Trophoblast cell (in vitro differentiated cells and primary cell): ENCODE measurements around the gene HYOU1.
"Not testable (repeated sequence)": the region's sequence is repeated elsewhere in the genome, so short reads cannot be mapped to it uniquely, and the experiment has no call there.

Experiments
- DNase-seq, 2 donors: peaks; one replicate each; pipeline ENCODE4 v3.0.0-alpha.2; 2016
- H2AFZ ChIP-seq: 2 replicates; pipeline ENCODE4 v1.6.1; 2013; ENCODE audit warnings: low read length, moderate library complexity, mild to moderate bottlenecking; ENCODE audit not compliant: insufficient read depth, poor library complexity
- H2AK5ac ChIP-seq: 2 replicates; pipeline ENCODE4 v1.6.1; 2013; ENCODE audit warnings: mild to moderate bottlenecking, low read length
- H2BK120ac ChIP-seq: 2 replicates; pipeline ENCODE4 v1.6.1; 2013; ENCODE audit warnings: low read length, mild to moderate bottlenecking, moderate library complexity; ENCODE audit not compliant: insufficient read depth, poor library complexity
- H2BK12ac ChIP-seq: 2 replicates; pipeline ENCODE4 v1.6.1; 2013; ENCODE audit warnings: mild to moderate bottlenecking, low read length, moderate library complexity
- H2BK5ac ChIP-seq: 2 replicates; pipeline ENCODE4 v1.6.1; 2013; ENCODE audit warnings: low read length, low read depth, moderate library complexity, mild to moderate bottlenecking; ENCODE audit not compliant: poor library complexity
- H3K14ac ChIP-seq: 2 replicates; pipeline ENCODE4 v1.6.1; 2013; ENCODE audit warnings: mild to moderate bottlenecking, low read length
- H3K18ac ChIP-seq: 2 replicates; pipeline ENCODE4 v1.6.1; 2013; ENCODE audit warnings: mild to moderate bottlenecking, low read length
- H3K23ac ChIP-seq: 2 replicates; pipeline ENCODE4 v1.6.1; 2013; ENCODE audit warnings: low read length
- H3K27ac ChIP-seq: 2 replicates; pipeline ENCODE4 v1.5.1; 2013; ENCODE audit warnings: low read depth, mild to moderate bottlenecking, inconsistent platforms, low read length, moderate library complexity
- H3K27me3 ChIP-seq: 2 replicates; pipeline ENCODE4 v1.6.1; 2013; ENCODE audit warnings: inconsistent platforms, mild to moderate bottlenecking, low read length, moderate library complexity; ENCODE audit not compliant: insufficient read depth
- H3K36me3 ChIP-seq, 2 experiments: 1 replicate in 1 of 2; 2 replicates in 1 of 2; pipeline ENCODE4 v1.6.1; 2013; ENCODE audit warnings: low read length in 2 of 2, mild to moderate bottlenecking in 2 of 2, moderate library complexity in 1 of 2; ENCODE audit not compliant: insufficient read depth in 2 of 2, control insufficient read depth in 1 of 2
- H3K4ac ChIP-seq: 2 replicates; pipeline ENCODE4 v1.6.1; 2013; ENCODE audit warnings: low read depth, mild to moderate bottlenecking, low read length, moderate library complexity
- H3K4me1 ChIP-seq, 2 experiments: 1 replicate in 1 of 2; 2 replicates in 1 of 2; pipeline ENCODE4 v1.6.1; 2013; ENCODE audit warnings: low read length in 2 of 2, mild to moderate bottlenecking in 2 of 2, moderate library complexity in 1 of 2; ENCODE audit not compliant: insufficient read depth in 2 of 2, control insufficient read depth in 1 of 2
- H3K4me2 ChIP-seq: 2 replicates; pipeline ENCODE4 v1.6.1; 2013; ENCODE audit warnings: inconsistent platforms, mild to moderate bottlenecking, low read length, moderate library complexity
- H3K4me3 ChIP-seq: 2 replicates; pipeline ENCODE4 v1.5.1; 2013; ENCODE audit warnings: mild to moderate bottlenecking, low read depth, low read length, inconsistent platforms
- H3K79me1 ChIP-seq: one replicate; pipeline ENCODE4 v1.6.1; 2013; ENCODE audit warnings: low read length
- H3K79me2 ChIP-seq: 2 replicates; pipeline ENCODE4 v1.6.1; 2013; ENCODE audit warnings: low read length, mild to moderate bottlenecking; ENCODE audit not compliant: control insufficient read depth, insufficient read depth, poor library complexity
- H3K9ac ChIP-seq: 2 replicates; pipeline ENCODE4 v1.6.1; 2013; ENCODE audit warnings: mild to moderate bottlenecking, low read length
- H3K9me3 ChIP-seq: 2 replicates; pipeline ENCODE4 v1.6.1; 2013; ENCODE audit warnings: low read depth, mild to moderate bottlenecking, control low read depth, inconsistent platforms, low read length; ENCODE audit not compliant: insufficient read depth
- H4K12ac ChIP-seq: 2 replicates; pipeline ENCODE4 v1.6.1; 2013; ENCODE audit warnings: low read depth, mild to moderate bottlenecking, low read length, moderate library complexity
- H4K8ac ChIP-seq: 2 replicates; pipeline ENCODE4 v1.6.1; 2013; ENCODE audit warnings: low read depth, mild to moderate bottlenecking, low read length, moderate library complexity
- H4K91ac ChIP-seq: one replicate; pipeline ENCODE4 v1.6.1; 2013; ENCODE audit warnings: low read depth, mild to moderate bottlenecking, low read length, moderate library complexity
- WGBS: extraction: QIAGEN DNeasy Blood & Tissue Kit; methylation state at CpG from one replicate; pipeline ENCODE4 v1.1.7; 2013; ENCODE audit warnings: missing lambda C conversion rate; ENCODE audit not compliant: insufficient read length, insufficient coverage; ENCODE audit errors: extremely low coverage; 5-methylcytosine and 5-hydroxymethylcytosine counted together

HYOU1 gene

GRCh38 chr11:119018074-119018938, 38.7 kb downstream of the HYOU1 start, which contains the start of the genes RPS25 and TRAPPC4:
RPS25 (minus strand) TSS chr11:119018343; CDS start chr11:119018284, 59 bp downstream.
TRAPPC4 (plus strand) TSS chr11:119018766; CDS start chr11:119018796, 30 bp downstream.
- H2BK12ac ChIP-seq: no peak within 1 kb of the TSS
- peak within 1 kb of the TSS; percentile 42 for H2BK5ac ChIP-seq
- peak within 1 kb of the TSS; percentile 85 for H3K27ac ChIP-seq
- H4K8ac ChIP-seq: peak within 1 kb of the TSS; percentile 90
- H4K91ac ChIP-seq: peak within 1 kb of the TSS; percentile 92
- H3K27me3 ChIP-seq: no peaks in the 10 kb centered on the region
- H3K79me2 ChIP-seq: peaks cover 11% of the 10 kb centered on the region
- peak within 1 kb of the TSS; percentile 24 for H2AK5ac ChIP-seq
- DNase-seq: peak; percentile 98 to 99
- peaks cover 0 to 5% of the 10 kb centered on the region in 2 experiments for H3K4me1 ChIP-seq
- H3K79me1 ChIP-seq: peaks cover 8% of the 10 kb centered on the region
- WGBS: no CpG with 5 or more reads among the region's 63 CpGs
- H3K4ac ChIP-seq: peak within 1 kb of the TSS; percentile 92
- H4K12ac ChIP-seq: peak within 1 kb of the TSS; percentile 73
- peak within 1 kb of the TSS; percentile 82 for H2BK120ac ChIP-seq
- H2AFZ ChIP-seq: peak within 1 kb of the TSS; percentile 85
- no peak within 1 kb of the TSS for H3K23ac ChIP-seq
- H3K9ac ChIP-seq: peak within 1 kb of the TSS; percentile 91
- peaks cover 29 to 38% of the 10 kb centered on the region in 2 experiments for H3K36me3 ChIP-seq
- peak within 1 kb of the TSS; percentile 88 for H3K4me2 ChIP-seq
- H3K14ac ChIP-seq: peak within 1 kb of the TSS; percentile 86
- peak within 1 kb of the TSS; percentile 97 for H3K4me3 ChIP-seq
- H3K9me3 ChIP-seq: peaks cover 2% of the 10 kb centered on the region
- H3K18ac ChIP-seq: peak within 1 kb of the TSS; percentile 55

- peaks cover 22 to 38% of the 10 kb centered on the region in 2 experiments for H3K36me3 ChIP-seq
- H3K4ac ChIP-seq: peak overlapping the region; percentile 92
- peaks cover 11% of the 10 kb centered on the region for H3K79me2 ChIP-seq
- H2BK120ac ChIP-seq, H3K9me3 ChIP-seq, H2BK12ac ChIP-seq, H4K91ac ChIP-seq, H3K79me1 ChIP-seq, H3K18ac ChIP-seq, H3K23ac ChIP-seq, H4K8ac ChIP-seq, DNase-seq, H2AK5ac ChIP-seq, H2AFZ ChIP-seq, H3K14ac ChIP-seq, H3K27me3 ChIP-seq, H3K4me1 ChIP-seq, H2BK5ac ChIP-seq: not testable (repeated sequence)
- H3K4me2 ChIP-seq: peak overlapping the region; percentile 88
- peak overlapping the region; percentile 97 for H3K4me3 ChIP-seq
- peak overlapping the region; percentile 14 for H3K27ac ChIP-seq
- H4K12ac ChIP-seq: peak overlapping the region; percentile 51
- peak overlapping the region; percentile 87 for H3K9ac ChIP-seq
- no CpG with 5 or more reads among the region's 10 CpGs for WGBS
These were observed 39.6 kb downstream of the HYOU1 start for GRCh38 chr11:119017377-119017776.

- no peak overlapping the region for H2BK120ac ChIP-seq
- no peak overlapping the region for H3K23ac ChIP-seq
- H3K9me3 ChIP-seq: peaks cover 2% of the 10 kb centered on the region
- H3K4me2 ChIP-seq: peak overlapping the region; percentile 15
- no peak overlapping the region for H2AFZ ChIP-seq
- no peak overlapping the region for H3K27ac ChIP-seq
- no peak overlapping the region for H3K14ac ChIP-seq
- no peak overlapping the region for H2BK5ac ChIP-seq
- no peaks in the 10 kb centered on the region for H3K27me3 ChIP-seq
- no peak overlapping the region for H2BK12ac ChIP-seq
- no peak overlapping the region for H3K9ac ChIP-seq
- H3K4me1 ChIP-seq: peaks cover 0 to 5% of the 10 kb centered on the region in 2 experiments
- peaks cover 21 to 41% of the 10 kb centered on the region in 2 experiments for H3K36me3 ChIP-seq
- H3K4me3 ChIP-seq: no peak overlapping the region
- no peak overlapping the region for H4K12ac ChIP-seq
- H3K79me2 ChIP-seq: peaks cover 11% of the 10 kb centered on the region
- no peak for DNase-seq
- WGBS: no CpG with 5 or more reads among the region's 14 CpGs
- peaks cover 8% of the 10 kb centered on the region for H3K79me1 ChIP-seq
- no peak overlapping the region for H3K18ac ChIP-seq
- H4K91ac ChIP-seq: no peak overlapping the region
- no peak overlapping the region for H4K8ac ChIP-seq
- H3K4ac ChIP-seq: peak overlapping the region; percentile 29
- no peak overlapping the region for H2AK5ac ChIP-seq
These were observed 40.6 kb downstream of the HYOU1 start for GRCh38 chr11:119016216-119017009.

GRCh38 chr11:119015054-119015611, 41.9 kb downstream of the HYOU1 start:
- Histone ChIP-seq H3K4me2 (no peak overlapping the region), H2BK120ac (no peak overlapping the region), H3K36me3 (peaks cover 27 to 49% of the 10 kb centered on the region in 2 experiments), H2BK5ac (no peak overlapping the region), H4K12ac (no peak overlapping the region), H3K14ac (no peak overlapping the region), H3K4ac (no peak overlapping the region), H3K4me1 (peaks cover 0 to 5% of the 10 kb centered on the region in 2 experiments), H4K91ac (no peak overlapping the region), H2AFZ (no peak overlapping the region), H2AK5ac (no peak overlapping the region), H3K9ac (no peak overlapping the region), H3K9me3 (peaks cover 2% of the 10 kb centered on the region), H4K8ac (no peak overlapping the region), H2BK12ac (no peak overlapping the region), H3K4me3 (no peak overlapping the region), H3K18ac (no peak overlapping the region), H3K27ac (no peak overlapping the region), H3K79me2 (peaks cover 11% of the 10 kb centered on the region), H3K23ac (no peak overlapping the region), H3K27me3 (no peaks in the 10 kb centered on the region), H3K79me1 (peaks cover 8% of the 10 kb centered on the region)
- DNase-seq: peak in 1 of 2 donors; percentile 44
- WGBS: no CpG with 5 or more reads among the region's 8 CpGs
